ENCODE measurements around the gene PLXNA2. TPM values are rescaled to one million over a fixed set of nuclear protein-coding genes. Genes with fewer than 3 reads are reported as not detected.

PLXNA2 gene
- total RNA-seq, 3 donors from 2014 or later, result 0.15 to 0.71 (median 0.35) TPM

DNA sequence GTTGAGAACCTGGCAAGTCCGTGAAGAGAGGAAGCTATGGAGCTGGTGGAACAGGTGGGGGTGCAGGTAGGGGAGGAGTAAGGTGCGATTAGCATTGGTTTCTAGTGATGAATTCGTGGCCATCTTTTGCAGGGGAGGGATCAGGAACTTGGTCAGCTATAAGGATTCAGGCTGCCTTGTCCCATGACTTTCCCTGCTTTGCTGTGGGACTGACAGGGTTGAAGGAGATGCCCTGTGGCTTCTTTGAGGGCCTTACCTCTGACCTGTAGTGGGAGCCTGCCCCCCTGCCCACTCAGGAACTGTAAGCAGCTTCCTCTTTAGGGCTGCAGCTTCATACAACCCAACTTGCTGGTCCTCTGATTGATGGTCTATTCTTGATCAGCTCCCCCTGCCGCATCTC lies 248.6 kb downstream of the PLXNA2 start:
- Mint-ChIP-seq H3K4me3 (no peak overlapping the region), H3K9me3 (no peaks in the 10 kb centered on the region), H3K27me3 (ENCODE audit: low read depth) (peaks cover 6% of the 10 kb centered on the region), H3K36me3 (ENCODE audit: insufficient read depth) (no peaks in the 10 kb centered on the region), H3K4me1 (ENCODE audit: low read depth) (no peaks in the 10 kb centered on the region)
- ATAC-seq (no peak), DNase-seq (no peak)

DNA sequence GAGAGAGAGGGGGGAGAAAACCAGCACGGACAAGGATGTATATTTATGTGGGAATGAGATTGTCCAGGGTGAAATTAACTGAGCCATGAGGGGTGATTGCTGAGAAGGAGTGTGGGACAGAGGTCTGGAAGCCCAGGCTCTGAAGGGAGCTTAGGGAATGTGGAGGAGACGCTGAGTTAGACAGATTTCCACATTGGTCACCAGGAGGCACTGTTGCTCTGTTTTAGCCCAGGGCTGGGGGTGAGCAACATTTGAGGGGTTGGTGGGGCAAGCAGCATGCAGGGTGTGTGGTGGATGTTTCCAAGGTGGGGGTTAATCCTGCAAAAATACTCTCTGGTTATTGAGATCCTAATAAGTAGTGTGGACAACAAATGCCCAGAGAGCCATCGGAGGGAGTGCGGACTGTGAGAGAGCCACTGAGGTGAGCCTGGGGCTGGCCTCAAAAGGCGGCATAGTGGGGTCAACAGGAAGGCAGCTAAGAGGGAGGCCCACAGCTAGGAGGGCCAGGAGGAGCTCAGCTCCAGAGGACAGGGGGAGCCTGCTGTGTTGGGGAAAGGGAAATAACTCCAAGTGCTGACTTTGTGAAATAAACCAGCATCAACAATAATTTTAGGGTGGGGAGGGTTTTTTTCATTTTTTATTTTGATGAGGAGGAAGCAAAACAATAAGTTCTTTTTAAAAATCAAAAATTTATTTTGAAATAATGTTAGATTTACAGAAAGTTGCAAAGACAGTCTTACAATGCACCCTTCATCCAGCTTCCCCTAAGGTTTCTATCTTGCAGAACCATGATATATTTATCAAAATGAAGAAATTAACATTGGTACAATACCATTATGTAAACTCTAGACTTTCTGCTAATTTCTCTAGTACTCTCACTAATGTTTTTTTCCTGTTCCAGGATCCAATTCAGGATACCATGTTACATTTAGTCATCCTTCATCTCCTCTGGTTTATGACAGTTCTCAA lies 250.4 kb downstream of the PLXNA2 start:
- H3K36me3 Mint-ChIP-seq (ENCODE audit: insufficient read depth), result no peaks in the 10 kb centered on the region
- no peaks in the 10 kb centered on the region for H3K4me1 Mint-ChIP-seq (ENCODE audit: low read depth)
- no peak overlapping the region for H3K4me3 Mint-ChIP-seq
- DNase-seq (no peak), ATAC-seq (no peak)
- H3K27me3 Mint-ChIP-seq (ENCODE audit: low read depth), result peaks cover 15% of the 10 kb centered on the region
- H3K9me3 Mint-ChIP-seq, result no peaks in the 10 kb centered on the region

DNA sequence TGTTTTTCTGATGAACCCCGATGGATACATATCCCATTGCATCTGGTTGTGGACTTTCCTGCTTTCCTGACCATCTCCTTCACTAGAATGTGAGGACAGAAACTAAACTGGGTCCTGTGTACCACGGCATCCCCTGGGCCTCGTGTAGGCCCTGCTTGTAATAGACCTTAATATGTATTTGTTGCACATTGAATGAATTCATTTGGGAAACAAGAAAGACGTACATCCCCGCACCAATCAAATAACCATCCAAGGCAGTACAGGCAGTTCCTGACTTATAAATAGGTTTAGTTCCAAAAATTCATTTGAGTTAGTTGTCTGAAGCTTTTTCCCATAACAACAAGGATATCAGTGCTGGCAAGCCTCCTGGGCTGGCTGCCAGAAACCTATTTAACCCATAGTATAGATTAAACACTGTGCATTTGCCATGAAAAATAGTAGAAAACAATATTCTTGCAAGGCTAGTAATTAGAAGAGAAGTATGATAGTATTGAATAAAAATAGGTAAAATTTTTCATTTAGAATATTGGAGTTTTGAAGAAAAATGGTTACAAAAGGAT lies 251.4 kb downstream of the PLXNA2 start:
- Mint-ChIP-seq H3K4me1 (ENCODE audit: low read depth) (no peaks in the 10 kb centered on the region), H3K36me3 (ENCODE audit: insufficient read depth) (no peaks in the 10 kb centered on the region), H3K27me3 (ENCODE audit: low read depth) (peaks cover 16% of the 10 kb centered on the region), H3K4me3 (no peak overlapping the region), H3K9me3 (no peaks in the 10 kb centered on the region)
- DNase-seq, result no peak
- no peak for ATAC-seq

DNA sequence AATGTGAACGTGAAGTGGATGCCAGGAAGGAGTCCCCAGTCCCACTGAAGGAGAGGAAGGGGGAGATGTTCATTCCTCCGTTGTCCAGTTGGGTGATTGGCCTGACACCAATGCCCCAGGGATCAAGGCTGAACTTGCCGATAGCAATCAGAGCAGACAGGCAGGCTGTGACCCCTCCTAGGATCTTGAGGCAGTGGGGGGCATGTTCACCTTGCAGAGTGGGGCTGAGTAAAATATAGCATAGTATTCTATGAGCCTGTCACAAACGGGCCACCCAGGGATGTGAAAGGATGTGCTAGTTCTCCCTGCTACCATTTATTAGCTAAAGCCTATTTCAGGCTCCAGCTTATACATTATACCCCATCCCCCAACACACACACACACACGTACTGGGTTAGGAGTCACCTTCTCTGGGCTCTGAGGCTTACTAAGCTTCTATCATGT lies 252.6 kb downstream of the PLXNA2 start:
- Mint-ChIP-seq H3K27me3 (ENCODE audit: low read depth) (peaks cover 17% of the 10 kb centered on the region), H3K4me1 (ENCODE audit: low read depth) (no peaks in the 10 kb centered on the region), H3K36me3 (ENCODE audit: insufficient read depth) (no peaks in the 10 kb centered on the region), H3K4me3 (no peak overlapping the region), H3K9me3 (no peaks in the 10 kb centered on the region)
- DNase-seq (no peak), ATAC-seq (no peak)

GRCh38 chr1:207990876-207991582 lies 253.2 kb downstream of the PLXNA2 start:
- no peak overlapping the region for H3K4me3 Mint-ChIP-seq
- no peaks in the 10 kb centered on the region for H3K9me3 Mint-ChIP-seq
- no peak for DNase-seq

GRCh38 chr1:207990455-207990854 lies 253.7 kb downstream of the PLXNA2 start:
- Mint-ChIP-seq H3K9me3 (no peaks in the 10 kb centered on the region), H3K36me3 (ENCODE audit: insufficient read depth) (no peaks in the 10 kb centered on the region), H3K4me3 (no peak overlapping the region), H3K4me1 (ENCODE audit: low read depth) (no peaks in the 10 kb centered on the region), H3K27me3 (ENCODE audit: low read depth) (peaks cover 17% of the 10 kb centered on the region)
- ATAC-seq (no peak), DNase-seq (no peak)

More at GRCh38 chr1:207990876-207991582, 253.2 kb downstream of the PLXNA2 start:
- H3K4me1 Mint-ChIP-seq (ENCODE audit: low read depth), result no peaks in the 10 kb centered on the region
- H3K27me3 Mint-ChIP-seq (ENCODE audit: low read depth), result peaks cover 17% of the 10 kb centered on the region
- no peak for ATAC-seq
- no peaks in the 10 kb centered on the region for H3K36me3 Mint-ChIP-seq (ENCODE audit: insufficient read depth)

DNA sequence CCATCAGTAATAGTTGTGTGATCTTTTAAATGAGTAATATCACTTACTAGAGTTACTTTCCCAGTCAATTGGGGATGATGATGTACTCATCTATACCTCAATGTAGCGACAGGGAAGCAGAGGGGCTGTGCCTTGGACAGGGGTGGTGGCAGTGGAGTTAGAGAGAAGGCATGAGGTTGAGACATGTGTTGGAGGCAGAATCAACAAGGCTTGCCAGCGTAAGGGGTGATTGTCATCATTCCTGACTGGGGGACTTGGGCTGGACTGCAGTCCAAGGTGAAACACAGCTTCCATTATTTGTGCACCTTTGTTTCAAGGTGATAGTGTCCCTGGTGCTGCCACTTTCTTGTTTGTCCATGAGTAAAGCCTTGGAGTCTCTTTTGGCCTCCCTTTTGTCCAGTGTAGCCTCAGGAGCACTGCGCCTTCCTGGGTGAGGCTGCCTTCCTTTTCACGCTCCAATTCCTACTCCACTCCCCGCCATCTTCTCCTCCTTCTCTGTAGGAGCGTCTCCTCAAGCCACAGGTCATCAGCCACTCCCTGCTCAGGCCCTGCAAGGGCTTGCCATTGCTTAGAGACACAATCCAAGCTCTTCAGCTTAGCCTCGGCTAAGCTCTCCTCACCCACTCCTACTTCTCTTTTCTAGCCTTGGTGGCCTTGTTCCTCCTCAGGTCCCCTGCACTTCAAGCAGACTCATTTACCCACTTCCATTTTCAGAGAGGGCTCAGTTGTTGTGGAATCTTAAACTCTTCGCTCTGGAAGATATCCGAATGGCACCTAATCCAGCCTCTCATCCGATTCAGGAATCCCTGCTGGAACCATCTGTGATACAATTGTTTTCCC lies 255.6 kb downstream of the PLXNA2 start:
- Mint-ChIP-seq H3K9me3 (no peaks in the 10 kb centered on the region), H3K4me1 (ENCODE audit: low read depth) (no peaks in the 10 kb centered on the region), H3K4me3 (no peak overlapping the region), H3K36me3 (ENCODE audit: insufficient read depth) (no peaks in the 10 kb centered on the region), H3K27me3 (ENCODE audit: low read depth) (peaks cover 15% of the 10 kb centered on the region)
- no peak for DNase-seq
- no peak for ATAC-seq

DNA sequence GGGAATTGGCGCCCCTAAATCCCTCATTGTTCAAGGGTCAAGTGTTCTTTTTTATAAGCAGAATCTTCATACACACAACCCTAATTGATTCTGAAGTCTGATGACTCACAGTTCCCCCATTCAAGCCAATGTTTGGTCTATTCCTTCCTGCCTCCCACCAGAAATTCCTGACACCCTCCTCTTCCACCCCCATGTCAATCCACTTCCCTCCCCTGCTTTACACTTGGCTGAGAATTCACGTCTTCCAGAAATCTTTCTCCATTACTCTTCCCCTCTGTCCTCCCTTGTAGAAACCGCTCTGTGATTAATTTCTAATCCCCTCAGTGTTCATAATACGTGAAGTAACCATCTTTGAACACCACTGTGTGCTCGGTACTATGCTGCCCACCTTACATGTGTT lies 257.0 kb downstream of the PLXNA2 start:
- no peak overlapping the region for H3K4me3 Mint-ChIP-seq
- no peaks in the 10 kb centered on the region for H3K9me3 Mint-ChIP-seq
- H3K36me3 Mint-ChIP-seq (ENCODE audit: insufficient read depth), result no peaks in the 10 kb centered on the region
- H3K4me1 Mint-ChIP-seq (ENCODE audit: low read depth), result no peaks in the 10 kb centered on the region
- H3K27me3 Mint-ChIP-seq (ENCODE audit: low read depth), result peaks cover 22% of the 10 kb centered on the region
- ATAC-seq, result no peak
- no peak for DNase-seq

- Mint-ChIP-seq H3K4me1 (ENCODE audit: low read depth) (no peaks in the 10 kb centered on the region), H3K4me3 (no peak overlapping the region), H3K9me3 (no peaks in the 10 kb centered on the region), H3K36me3 (ENCODE audit: insufficient read depth) (no peaks in the 10 kb centered on the region), H3K27me3 (ENCODE audit: low read depth) (peaks cover 22% of the 10 kb centered on the region)
- no peak for DNase-seq
- ATAC-seq, result no peak
Observed at GRCh38 chr1:207985996-207986395, 258.2 kb downstream of the PLXNA2 start.

GRCh38 chr1:207984831-207985572 lies 259.2 kb downstream of the PLXNA2 start:
- Mint-ChIP-seq H3K27me3 (ENCODE audit: low read depth) (peaks cover 21% of the 10 kb centered on the region), H3K36me3 (ENCODE audit: insufficient read depth) (no peaks in the 10 kb centered on the region), H3K4me3 (no peak overlapping the region), H3K4me1 (ENCODE audit: low read depth) (no peaks in the 10 kb centered on the region), H3K9me3 (no peaks in the 10 kb centered on the region)
- DNase-seq (no peak), ATAC-seq (no peak)

GRCh38 chr1:207983044-207983635 lies 261.0 kb downstream of the PLXNA2 start:
- no peaks in the 10 kb centered on the region for H3K9me3 Mint-ChIP-seq
- no peak overlapping the region for H3K4me3 Mint-ChIP-seq
- H3K36me3 Mint-ChIP-seq (ENCODE audit: insufficient read depth), result no peaks in the 10 kb centered on the region
- H3K27me3 Mint-ChIP-seq (ENCODE audit: low read depth), result peaks cover 18% of the 10 kb centered on the region
- no peak for ATAC-seq
- H3K4me1 Mint-ChIP-seq (ENCODE audit: low read depth), result no peaks in the 10 kb centered on the region
- no peak for DNase-seq

GRCh38 chr1:207981976-207982375 lies 262.2 kb downstream of the PLXNA2 start:
- Mint-ChIP-seq H3K9me3 (no peaks in the 10 kb centered on the region), H3K4me3 (no peak overlapping the region), H3K27me3 (ENCODE audit: low read depth) (peaks cover 16% of the 10 kb centered on the region), H3K36me3 (ENCODE audit: insufficient read depth) (no peaks in the 10 kb centered on the region), H3K4me1 (ENCODE audit: low read depth) (no peaks in the 10 kb centered on the region)
- ATAC-seq (peak in 1 of 2 donors; percentile 51), DNase-seq (no peak)

DNA sequence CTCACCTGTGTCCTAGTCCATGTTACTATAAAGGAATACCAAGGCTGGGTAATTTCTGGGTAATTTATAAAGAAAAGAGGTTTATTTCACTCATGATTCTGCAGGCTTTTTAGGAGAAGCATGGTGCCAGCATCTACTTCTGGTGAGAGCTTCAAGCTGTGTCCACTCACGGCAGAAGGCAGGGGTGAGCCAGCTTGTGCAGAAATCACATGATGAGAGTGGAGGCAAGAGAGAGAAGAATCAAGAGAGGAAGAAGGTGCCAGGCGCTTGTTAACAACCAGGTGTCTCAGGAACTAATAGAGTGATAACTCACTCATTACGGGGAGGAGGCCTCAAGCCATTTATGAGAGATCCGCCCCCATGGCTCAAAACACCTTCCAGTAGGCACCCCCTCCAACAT lies 265.7 kb downstream of the PLXNA2 start:
- Mint-ChIP-seq H3K27me3 (ENCODE audit: low read depth) (peaks cover 20% of the 10 kb centered on the region), H3K4me3 (no peak overlapping the region), H3K4me1 (ENCODE audit: low read depth) (no peaks in the 10 kb centered on the region), H3K9me3 (no peaks in the 10 kb centered on the region), H3K36me3 (ENCODE audit: insufficient read depth) (no peaks in the 10 kb centered on the region)
- no peak for ATAC-seq
- DNase-seq, result no peak
